SU-DHL-6 (cell line): ENCODE measurements around the gene ZRANB3.

Experiments used
- H2AFZ ChIP-seq: fragments of 200-600 bp; sonication (generic); 2 replicates; pipeline ENCODE4 v1.6.1; 2014; ENCODE audit warnings: low read depth, mild to moderate bottlenecking, moderate library complexity, mixed read lengths, antibody characterized with exemption, low read length; ENCODE audit not compliant: severe bottlenecking
- H3F3A ChIP-seq: fragments of 200-600 bp; shearing (Covaris generic); 2 replicates; pipeline ENCODE4 v1.6.0; 2016; ENCODE audit warnings: antibody characterized with exemption, mild to moderate bottlenecking; ENCODE audit not compliant: insufficient read depth
- H3K27ac ChIP-seq: fragments of 200-600 bp; sonication (generic); 2 replicates; pipeline ENCODE4 v1.5.1; 2016; ENCODE audit warnings: low read depth, mild to moderate bottlenecking, low read length, moderate library complexity, mixed read lengths
- H3K27me3 ChIP-seq: fragments of 200-600 bp; sonication (generic), shearing (Covaris generic); 2 replicates; pipeline ENCODE4 v1.6.0; 2014; ENCODE audit warnings: mild to moderate bottlenecking, low read length
- H3K36me3 ChIP-seq: fragments of 200-600 bp; sonication (generic); 2 replicates; pipeline ENCODE4 v1.6.1; 2014; ENCODE audit warnings: mild to moderate bottlenecking, low read length, mixed read lengths
- H3K4me2 ChIP-seq: fragments of 300-600, 200-600 bp; shearing (Covaris generic), sonication (generic); 2 replicates; pipeline ENCODE4 v1.6.0; 2014; ENCODE audit warnings: low read length, low read depth, mild to moderate bottlenecking; ENCODE audit not compliant: poor library complexity, severe bottlenecking
- H3K4me3 ChIP-seq: fragments of 200-600 bp; sonication (generic); 2 replicates; pipeline ENCODE4 v1.5.1; 2014; ENCODE audit warnings: antibody characterized with exemption, low read length, mild to moderate bottlenecking, mixed read lengths; ENCODE audit not compliant: insufficient read depth, poor library complexity, severe bottlenecking
- H3K79me2 ChIP-seq: fragments of 200-600 bp; sonication (generic); 2 replicates; pipeline ENCODE4 v1.6.1; 2014; ENCODE audit warnings: mild to moderate bottlenecking, low read length, moderate library complexity; ENCODE audit not compliant: insufficient read depth
- H3K9ac ChIP-seq: fragments of 200-600 bp; sonication (generic); 2 replicates; pipeline ENCODE4 v1.7.0; 2014; ENCODE audit warnings: mild to moderate bottlenecking, low read length
- H3K9me2 ChIP-seq: fragments of 200-600 bp; sonication (generic); replicated peaks from 2 replicates; pipeline ENCODE4 v1.6.1; 2014; ENCODE audit warnings: low read length; ENCODE audit not compliant: insufficient read depth
- H3K9me3 ChIP-seq: fragments of 200-600 bp; sonication (generic); 2 replicates; pipeline ENCODE4 v1.6.1; 2014; ENCODE audit warnings: low read length, mixed read lengths; ENCODE audit not compliant: insufficient read depth
- H4K20me1 ChIP-seq: fragments of 200-600 bp; sonication (generic); 2 replicates; pipeline ENCODE4 v1.6.1; 2014; ENCODE audit warnings: low read depth, mild to moderate bottlenecking, antibody characterized with exemption, low read length, moderate library complexity, mixed read lengths
- EZH2phosphoT487 ChIP-seq: fragments of 200-600 bp; sonication (generic), shearing (Covaris generic); conservative IDR thresholded peaks from 2 replicates; pipeline ENCODE4 v1.6.1; 2018; ENCODE audit warnings: mild to moderate bottlenecking, antibody characterized with exemption, low read length, moderate library complexity, mixed read lengths
- TF ChIP-seq, protein P1 (sequence below): fragments of 200-600 bp; sonication (generic); IDR thresholded peaks from one replicate; pipeline ENCODE4 v1.5.1; 2017; ENCODE audit warnings: antibody characterized with exemption, mild to moderate bottlenecking, low read length, moderate library complexity; ENCODE audit not compliant: insufficient read depth, poor library complexity, severe bottlenecking

Gene ZRANB3

DNA sequence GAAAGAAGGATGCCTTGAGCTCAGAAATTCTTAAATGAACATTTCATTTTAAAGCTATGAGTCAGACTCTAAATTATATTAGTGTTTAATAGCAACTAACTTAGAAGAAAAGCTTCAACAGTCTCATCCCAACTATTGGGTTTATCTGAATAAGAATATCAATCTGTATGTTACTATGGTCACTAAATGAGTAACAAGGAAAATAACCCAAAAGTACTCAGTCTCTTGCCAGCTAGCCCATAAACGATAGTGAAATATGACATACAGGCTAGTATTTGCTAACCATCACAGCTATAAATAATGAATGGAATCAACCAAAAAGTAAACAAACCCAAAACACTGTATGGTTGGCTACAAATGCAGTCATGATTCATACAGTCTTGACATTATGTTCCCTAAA is 304.1 kb downstream of the ZRANB3 start:
- H3K4me2 ChIP-seq, result no peak overlapping the region
- H3K27ac ChIP-seq, result no peak overlapping the region

DNA sequence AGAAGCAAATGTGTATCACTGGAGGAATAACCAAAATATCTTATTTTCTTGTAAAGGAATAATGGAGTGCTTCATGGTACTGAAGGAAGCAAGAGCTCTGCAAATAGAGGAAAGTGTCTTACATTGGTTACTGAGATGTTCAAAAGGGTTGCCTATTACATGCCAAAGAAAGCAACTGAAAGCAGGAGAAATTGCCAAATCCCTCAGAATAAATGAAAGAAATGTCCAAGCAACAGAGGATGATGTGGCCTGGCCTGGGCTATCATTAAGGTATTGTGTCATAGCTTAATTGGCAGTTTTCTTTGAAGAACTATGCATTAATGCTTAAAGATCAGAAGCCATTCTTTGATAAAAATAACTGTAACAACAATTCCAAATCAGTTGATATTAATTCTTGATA is 305.2 kb downstream of the ZRANB3 start:
- Histone ChIP-seq H3K36me3 (peaks cover 4% of the 10 kb centered on the region; the same call in 1 of the 2 replicates), H3K9me3 (no peaks in the 10 kb centered on the region), H3K27ac (no peak overlapping the region), H4K20me1 (no peaks in the 10 kb centered on the region), H3K4me2 (no peak overlapping the region), H3K27me3 (no peaks in the 10 kb centered on the region), H3K9ac (no peak overlapping the region), H3K79me2 (no peaks in the 10 kb centered on the region), H3K4me3 (no peak overlapping the region), H3K9me2 (no peaks in the 10 kb centered on the region), H2AFZ (no peak overlapping the region), H3F3A (no peaks in the 10 kb centered on the region)
- no peak for TF ChIP-seq EZH2phosphoT487
- TF ChIP-seq, protein P1, sequence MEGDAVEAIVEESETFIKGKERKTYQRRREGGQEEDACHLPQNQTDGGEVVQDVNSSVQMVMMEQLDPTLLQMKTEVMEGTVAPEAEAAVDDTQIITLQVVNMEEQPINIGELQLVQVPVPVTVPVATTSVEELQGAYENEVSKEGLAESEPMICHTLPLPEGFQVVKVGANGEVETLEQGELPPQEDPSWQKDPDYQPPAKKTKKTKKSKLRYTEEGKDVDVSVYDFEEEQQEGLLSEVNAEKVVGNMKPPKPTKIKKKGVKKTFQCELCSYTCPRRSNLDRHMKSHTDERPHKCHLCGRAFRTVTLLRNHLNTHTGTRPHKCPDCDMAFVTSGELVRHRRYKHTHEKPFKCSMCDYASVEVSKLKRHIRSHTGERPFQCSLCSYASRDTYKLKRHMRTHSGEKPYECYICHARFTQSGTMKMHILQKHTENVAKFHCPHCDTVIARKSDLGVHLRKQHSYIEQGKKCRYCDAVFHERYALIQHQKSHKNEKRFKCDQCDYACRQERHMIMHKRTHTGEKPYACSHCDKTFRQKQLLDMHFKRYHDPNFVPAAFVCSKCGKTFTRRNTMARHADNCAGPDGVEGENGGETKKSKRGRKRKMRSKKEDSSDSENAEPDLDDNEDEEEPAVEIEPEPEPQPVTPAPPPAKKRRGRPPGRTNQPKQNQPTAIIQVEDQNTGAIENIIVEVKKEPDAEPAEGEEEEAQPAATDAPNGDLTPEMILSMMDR, result no peak

More for the DNA sequence above, 304.1 kb downstream of the ZRANB3 start:
- Histone ChIP-seq H3F3A (no peaks in the 10 kb centered on the region), H3K9me2 (no peaks in the 10 kb centered on the region), H3K9ac (no peak overlapping the region), H3K4me3 (no peak overlapping the region), H2AFZ (no peak overlapping the region), H4K20me1 (no peaks in the 10 kb centered on the region), H3K27me3 (no peaks in the 10 kb centered on the region), H3K36me3 (peaks cover 4% of the 10 kb centered on the region; the same call in 1 of the 2 replicates), H3K9me3 (no peaks in the 10 kb centered on the region), H3K79me2 (no peaks in the 10 kb centered on the region)
- no peak for TF ChIP-seq EZH2phosphoT487
- TF ChIP-seq, protein P1, result no peak

DNA sequence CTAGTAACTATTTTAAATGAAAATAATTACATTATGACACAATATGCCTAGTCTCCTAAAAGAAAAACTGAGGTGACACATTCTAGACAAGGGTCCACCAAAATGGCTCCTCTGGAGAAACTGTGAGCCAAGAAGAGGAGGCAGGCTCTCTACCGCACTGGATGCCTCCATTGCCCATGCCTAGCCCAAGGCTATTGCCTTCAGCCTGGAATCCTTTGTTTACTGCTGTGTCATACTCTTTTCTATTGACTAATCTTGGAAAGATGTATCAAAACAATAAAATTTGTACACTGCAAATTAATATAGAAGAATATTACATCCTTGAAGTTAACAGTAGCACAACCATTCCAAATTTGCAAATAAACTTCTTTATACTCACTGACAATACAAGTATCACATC is 311.8 kb downstream of the ZRANB3 start:
- no peaks in the 10 kb centered on the region for H4K20me1 ChIP-seq
- no peaks in the 10 kb centered on the region for H3K79me2 ChIP-seq
- no peak overlapping the region for H2AFZ ChIP-seq
- H3K4me2 ChIP-seq, result no peak overlapping the region
- no peaks in the 10 kb centered on the region for H3K36me3 ChIP-seq
- TF ChIP-seq, protein P1, result no peak
- TF ChIP-seq EZH2phosphoT487, result no peak
- no peak overlapping the region for H3K4me3 ChIP-seq
- H3K9me2 ChIP-seq, result no peaks in the 10 kb centered on the region
- H3F3A ChIP-seq, result no peaks in the 10 kb centered on the region
- H3K9ac ChIP-seq, result no peak overlapping the region
- H3K9me3 ChIP-seq, result no peaks in the 10 kb centered on the region
- no peaks in the 10 kb centered on the region for H3K27me3 ChIP-seq
- no peak overlapping the region for H3K27ac ChIP-seq

DNA sequence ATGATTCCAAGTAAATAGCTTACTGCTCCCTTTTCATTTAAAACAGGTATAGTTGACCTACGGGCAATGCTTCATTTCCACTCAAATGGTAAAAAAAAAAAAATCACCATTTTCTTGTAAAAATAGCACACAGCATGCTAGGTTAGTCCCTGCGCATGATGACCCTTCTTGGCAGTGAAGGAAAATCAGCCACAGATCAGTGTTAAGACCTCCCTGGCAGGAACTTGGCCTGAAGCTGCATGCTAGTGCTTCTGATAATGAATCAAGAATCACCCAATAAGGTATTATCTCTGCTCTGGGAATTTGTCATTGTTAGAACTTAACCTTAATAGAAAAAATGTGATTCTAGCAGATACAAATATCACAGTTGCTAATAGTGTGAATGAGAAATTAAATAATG is 312.6 kb downstream of the ZRANB3 start:
- no peaks in the 10 kb centered on the region for H3K36me3 ChIP-seq
- no peaks in the 10 kb centered on the region for H3K79me2 ChIP-seq
- TF ChIP-seq EZH2phosphoT487, result no peak
- TF ChIP-seq, protein P1, result no peak
- H3K9ac ChIP-seq, result no peak overlapping the region
- no peak overlapping the region for H3K4me3 ChIP-seq
- no peak overlapping the region for H3K27ac ChIP-seq
- no peak overlapping the region for H2AFZ ChIP-seq
- H3K9me3 ChIP-seq, result no peaks in the 10 kb centered on the region
- H3K4me2 ChIP-seq, result no peak overlapping the region
- no peaks in the 10 kb centered on the region for H4K20me1 ChIP-seq
- H3K9me2 ChIP-seq, result no peaks in the 10 kb centered on the region
- H3F3A ChIP-seq, result no peaks in the 10 kb centered on the region
- no peaks in the 10 kb centered on the region for H3K27me3 ChIP-seq
